Neuronal stem cell (in vitro differentiated cells): Measurements from ENCODE around the gene ITPRID2.

Source experiments
- DNase-seq: peaks from one replicate; pipeline ENCODE4 v3.0.0-alpha.2; 2013; ENCODE audit warnings: low spot score
- H2AFZ ChIP-seq: one replicate; pipeline ENCODE4 v1.6.1; 2013; ENCODE audit warnings: mild to moderate bottlenecking, low read length, inconsistent platforms
- H2AK5ac ChIP-seq: 2 replicates; pipeline ENCODE4 v1.6.1; 2013; ENCODE audit warnings: low read depth, mild to moderate bottlenecking, inconsistent platforms, low read length, moderate library complexity, mixed read lengths
- H2BK120ac ChIP-seq: 2 replicates; pipeline ENCODE4 v1.6.1; 2013; ENCODE audit warnings: low read depth, mild to moderate bottlenecking, inconsistent platforms, low read length, moderate library complexity, mixed read lengths
- H2BK12ac ChIP-seq: one replicate; pipeline ENCODE4 v1.6.1; 2013; ENCODE audit warnings: low read length, inconsistent platforms
- H2BK15ac ChIP-seq: 2 replicates; pipeline ENCODE4 v1.6.1; 2013; ENCODE audit warnings: mild to moderate bottlenecking, low read length, inconsistent platforms, mixed read lengths
- H2BK5ac ChIP-seq: one replicate; pipeline ENCODE4 v1.6.1; 2013; ENCODE audit warnings: inconsistent platforms, mild to moderate bottlenecking, low read length, moderate library complexity
- H3K14ac ChIP-seq: one replicate; pipeline ENCODE4 v1.6.1; 2013; ENCODE audit warnings: low read length, inconsistent platforms
- H3K18ac ChIP-seq: 2 replicates; pipeline ENCODE4 v1.6.1; 2013; ENCODE audit warnings: low read length, inconsistent platforms
- H3K23ac ChIP-seq: 2 replicates; pipeline ENCODE4 v1.6.1; 2013; ENCODE audit warnings: low read depth, mild to moderate bottlenecking, mixed read lengths, low read length, inconsistent platforms; ENCODE audit not compliant: poor library complexity
- H3K27ac ChIP-seq: replicated peaks from 3 replicates; pipeline ENCODE4 v1.5.1; 2013; ENCODE audit warnings: low read length, inconsistent platforms
- H3K27me3 ChIP-seq, 3 experiments: 2 replicates each; pipeline ENCODE4 v1.6.1; 2013; ENCODE audit warnings: low read length in 3 of 3, mild to moderate bottlenecking in 2 of 3, inconsistent platforms in 1 of 3, low read depth in 1 of 3, mixed read lengths in 1 of 3, moderate library complexity in 1 of 3; ENCODE audit not compliant: control insufficient read depth in 3 of 3, insufficient read depth in 3 of 3
- H3K36me3 ChIP-seq, 2 donors: replicated peaks in 1 of 2; 2 replicates each; pipeline ENCODE4 v1.6.1; 2013; ENCODE audit warnings: low read length in 2 of 2; ENCODE audit not compliant: control insufficient read depth in 2 of 2, insufficient read depth in 2 of 2
- H3K4ac ChIP-seq: 2 replicates; pipeline ENCODE4 v1.6.1; 2013; ENCODE audit warnings: inconsistent platforms, mild to moderate bottlenecking, low read length, moderate library complexity
- H3K4me1 ChIP-seq, 2 donors: 1 replicate in 1 of 2; 2 replicates in 1 of 2; pipeline ENCODE4 v1.6.1; 2013; ENCODE audit warnings: low read length in 2 of 2, low read depth in 1 of 2; ENCODE audit not compliant: control insufficient read depth in 2 of 2, insufficient read depth in 1 of 2
- H3K4me2 ChIP-seq: one replicate; pipeline ENCODE4 v1.6.1; 2013; ENCODE audit warnings: mild to moderate bottlenecking, low read length, inconsistent platforms; ENCODE audit not compliant: insufficient read depth, poor library complexity, severe bottlenecking
- H3K4me3 ChIP-seq, 2 donors: 2 replicates each; pipeline ENCODE4 v1.5.1; 2013; ENCODE audit warnings: low read length in 2 of 2, mild to moderate bottlenecking in 2 of 2, inconsistent platforms in 1 of 2, moderate library complexity in 1 of 2
- H3K79me1 ChIP-seq: one replicate; pipeline ENCODE4 v1.6.1; 2013; ENCODE audit warnings: low read depth, mild to moderate bottlenecking, inconsistent platforms, low read length, moderate library complexity
- H3K9ac ChIP-seq: one replicate; pipeline ENCODE4 v1.6.1; 2013; ENCODE audit warnings: mild to moderate bottlenecking, low read depth, low read length, inconsistent platforms; ENCODE audit not compliant: poor library complexity
- H3K9me3 ChIP-seq, 2 donors: replicated peaks in 1 of 2; 2 replicates each; pipeline versions ENCODE3 to v1.6.1; 2013; ENCODE audit warnings: low read length in 2 of 2, mild to moderate bottlenecking in 2 of 2, inconsistent platforms in 1 of 2, low read depth in 1 of 2, mixed read lengths in 1 of 2, moderate library complexity in 1 of 2; ENCODE audit not compliant: control insufficient read depth in 2 of 2, insufficient read depth in 1 of 2
- H4K8ac ChIP-seq: one replicate; pipeline ENCODE4 v1.6.1; 2013; ENCODE audit warnings: low read depth, mild to moderate bottlenecking, inconsistent platforms, low read length, moderate library complexity
- H4K91ac ChIP-seq: one replicate; pipeline ENCODE4 v1.6.1; 2013; ENCODE audit warnings: low read length, low read depth, mild to moderate bottlenecking, inconsistent platforms; ENCODE audit not compliant: poor library complexity
- WGBS, 2 donors: extraction: QIAGEN DNeasy Blood & Tissue Kit; methylation state at CpG; one replicate each; pipeline ENCODE4 v1.1.7; 2013; ENCODE audit warnings: missing lambda C conversion rate in 2 of 2, mixed read lengths in 1 of 2; ENCODE audit not compliant: insufficient read length in 2 of 2, insufficient replicate concordance in 1 of 2; ENCODE audit errors: extremely low coverage in 2 of 2; 5-methylcytosine and 5-hydroxymethylcytosine counted together

The ITPRID2 gene

GRCh38 chr2:181851726-181852125 is 39.8 kb upstream of the ITPRID2 start:
- no peaks in the 10 kb centered on the region for H3K79me1 ChIP-seq
- H2AFZ ChIP-seq, result no peak overlapping the region
- H4K8ac ChIP-seq, result no peak overlapping the region
- H3K9ac ChIP-seq, result no peak overlapping the region
- H3K23ac ChIP-seq, result no peak overlapping the region
- H3K14ac ChIP-seq, result no peak overlapping the region
- no peak overlapping the region for H2BK5ac ChIP-seq
- H3K4me1 ChIP-seq, result peaks cover 0 to 40% of the 10 kb centered on the region in 2 donors
- H2BK15ac ChIP-seq, result no peak overlapping the region
- no peaks in the 10 kb centered on the region for H3K9me3 ChIP-seq
- H3K4ac ChIP-seq, result no peak overlapping the region
- H3K18ac ChIP-seq, result no peak overlapping the region
- no peak overlapping the region for H4K91ac ChIP-seq
- no peak overlapping the region for H3K4me2 ChIP-seq
- H2BK12ac ChIP-seq, result no peak overlapping the region
- H2BK120ac ChIP-seq, result no peak overlapping the region
- no peak overlapping the region for H2AK5ac ChIP-seq
- H3K27me3 ChIP-seq, result no peaks in the 10 kb centered on the region
- no peak overlapping the region for H3K27ac ChIP-seq
- H3K4me3 ChIP-seq, result no peak overlapping the region
- no peaks in the 10 kb centered on the region for H3K36me3 ChIP-seq
- DNase-seq, result no peak

- Histone ChIP-seq H3K79me1 (no peaks in the 10 kb centered on the region), H3K23ac (no peak overlapping the region), H2BK15ac (no peak overlapping the region), H3K27me3 (no peaks in the 10 kb centered on the region), H3K14ac (no peak overlapping the region), H2AK5ac (no peak overlapping the region), H2BK5ac (no peak overlapping the region), H2BK120ac (no peak overlapping the region), H3K9me3 (no peaks in the 10 kb centered on the region), H3K4me1 (peaks cover 0 to 24% of the 10 kb centered on the region in 2 donors), H4K8ac (no peak overlapping the region), H4K91ac (no peak overlapping the region), H3K36me3 (no peaks in the 10 kb centered on the region), H3K4ac (no peak overlapping the region), H2BK12ac (no peak overlapping the region), H3K9ac (no peak overlapping the region), H3K4me2 (no peak overlapping the region), H2AFZ (no peak overlapping the region), H3K27ac (no peak overlapping the region), H3K4me3 (no peak overlapping the region), H3K18ac (no peak overlapping the region)
- DNase-seq, result no peak
Observed at GRCh38 chr2:181853696-181854095, 37.8 kb upstream of the ITPRID2 start.

- H3K79me1 ChIP-seq, result no peaks in the 10 kb centered on the region
- no peak overlapping the region for H3K4me3 ChIP-seq
- no peak overlapping the region for H3K18ac ChIP-seq
- H2AFZ ChIP-seq, result no peak overlapping the region
- H4K8ac ChIP-seq, result no peak overlapping the region
- H2BK5ac ChIP-seq, result no peak overlapping the region
- no peaks in the 10 kb centered on the region for H3K9me3 ChIP-seq
- H4K91ac ChIP-seq, result no peak overlapping the region
- no peak overlapping the region for H3K27ac ChIP-seq
- H3K4ac ChIP-seq, result no peak overlapping the region
- no peak overlapping the region for H3K23ac ChIP-seq
- no peak overlapping the region for H3K14ac ChIP-seq
- no peaks in the 10 kb centered on the region for H3K36me3 ChIP-seq
- WGBS, 2 donors, result no CpG with 5 or more reads among the region's 1 CpG
- no peak overlapping the region for H2AK5ac ChIP-seq
- H2BK12ac ChIP-seq, result no peak overlapping the region
- H2BK15ac ChIP-seq, result no peak overlapping the region
- DNase-seq, result no peak
- peaks cover 0 to 8% of the 10 kb centered on the region in 2 donors for H3K4me1 ChIP-seq
- H2BK120ac ChIP-seq, result no peak overlapping the region
- no peaks in the 10 kb centered on the region for H3K27me3 ChIP-seq
- no peak overlapping the region for H3K4me2 ChIP-seq
- H3K9ac ChIP-seq, result no peak overlapping the region
Observed at GRCh38 chr2:181857483-181857882, 34.0 kb upstream of the ITPRID2 start.

- Histone ChIP-seq H3K79me1 (no peaks in the 10 kb centered on the region), H3K36me3 (no peaks in the 10 kb centered on the region), H3K4me2 (no peak overlapping the region), H2BK15ac (no peak overlapping the region), H3K27me3 (no peaks in the 10 kb centered on the region), H2BK5ac (no peak overlapping the region), H3K18ac (no peak overlapping the region), H3K4me3 (no peak overlapping the region), H3K14ac (no peak overlapping the region), H4K91ac (no peak overlapping the region), H2AK5ac (no peak overlapping the region), H2BK12ac (no peak overlapping the region), H3K4me1 (peaks cover 0 to 11% of the 10 kb centered on the region in 2 donors), H3K27ac (no peak overlapping the region), H2BK120ac (no peak overlapping the region), H3K9ac (no peak overlapping the region), H2AFZ (no peak overlapping the region), H3K9me3 (no peaks in the 10 kb centered on the region), H4K8ac (no peak overlapping the region), H3K4ac (no peak overlapping the region), H3K23ac (no peak overlapping the region)
- WGBS, 2 donors, result no CpG with 5 or more reads among the region's 2 CpGs
- no peak for DNase-seq
Observed at GRCh38 chr2:181858600-181858999, 32.9 kb upstream of the ITPRID2 start.
